Activated CD8-positive, alpha-beta T cell treated with anti-CD3 and anti-CD28 coated beads for 36 hours (primary cell): ENCODE results near the gene GNB5. TPM values are rescaled to one million over a fixed set of nuclear protein-coding genes. Genes with fewer than 3 reads are reported as not detected.

Source experiments
- ATAC-seq: fragments of 200-7000 bp; cut with Tn5 transposase; one replicate; pipeline ENCODE4 v1.10.0; 2021; ENCODE audit warnings: mild to moderate bottlenecking, moderate library complexity
- CTCF ChIA-PET: fragments of 350-600 bp; sonication (Branson Sonifier 250); formaldehyde crosslinking; loops from one replicate; lab custom pipeline; 2021; ENCODE audit warnings: antibody characterized with exemption; lab: Charles Lee
- POLR2A ChIA-PET: fragments of 350-600 bp; sonication (Branson Sonifier 250); formaldehyde crosslinking; loops from one replicate; lab custom pipeline; 2021; ENCODE audit warnings: antibody characterized with exemption; lab: Charles Lee
- DNase-seq: peaks from one replicate; pipeline ENCODE4 v3.0.0-alpha.2; 2020
- H3K27ac Mint-ChIP-seq: one replicate; pipeline ENCODE4 v1.8.0; 2021; ENCODE audit warnings: mild to moderate bottlenecking, mixed read lengths
- H3K27me3 Mint-ChIP-seq: one replicate; pipeline ENCODE4 v1.8.0; 2021; ENCODE audit warnings: mixed read lengths
- H3K36me3 Mint-ChIP-seq: one replicate; pipeline ENCODE4 v1.8.0; 2021; ENCODE audit warnings: low read depth, mixed read lengths
- H3K4me1 Mint-ChIP-seq: one replicate; pipeline ENCODE4 v1.8.0; 2021; ENCODE audit warnings: low read depth, mixed read lengths
- H3K4me3 Mint-ChIP-seq: one replicate; pipeline ENCODE4 v1.8.0; 2021; ENCODE audit warnings: mild to moderate bottlenecking, moderate library complexity, mixed read lengths
- H3K9me3 Mint-ChIP-seq: one replicate; pipeline ENCODE4 v1.8.0; 2021; ENCODE audit warnings: mixed read lengths
- intact Hi-C: fragments of 100-400 bp; cut with micrococcal nuclease; formaldehyde crosslinking; loops from one replicate; pipeline ENCODE4 v1.10.0; 2022
- total RNA-seq, 2 experiments: library from RNA; stranded (reverse); gene quantifications; one replicate each; pipeline ENCODE4 v1.2.3, GENCODE V29; 2021
- TF ChIP-seq, protein P1 (sequence below): fragments of 200-600 bp; IDR thresholded peaks from one replicate; pipeline ENCODE4 v1.8.0; 2022; ENCODE audit warnings: antibody characterized with exemption, mild to moderate bottlenecking

Gene GNB5
- total RNA-seq, 2 experiments from 2014 or later: 16.8 to 17.5 TPM

DNA sequence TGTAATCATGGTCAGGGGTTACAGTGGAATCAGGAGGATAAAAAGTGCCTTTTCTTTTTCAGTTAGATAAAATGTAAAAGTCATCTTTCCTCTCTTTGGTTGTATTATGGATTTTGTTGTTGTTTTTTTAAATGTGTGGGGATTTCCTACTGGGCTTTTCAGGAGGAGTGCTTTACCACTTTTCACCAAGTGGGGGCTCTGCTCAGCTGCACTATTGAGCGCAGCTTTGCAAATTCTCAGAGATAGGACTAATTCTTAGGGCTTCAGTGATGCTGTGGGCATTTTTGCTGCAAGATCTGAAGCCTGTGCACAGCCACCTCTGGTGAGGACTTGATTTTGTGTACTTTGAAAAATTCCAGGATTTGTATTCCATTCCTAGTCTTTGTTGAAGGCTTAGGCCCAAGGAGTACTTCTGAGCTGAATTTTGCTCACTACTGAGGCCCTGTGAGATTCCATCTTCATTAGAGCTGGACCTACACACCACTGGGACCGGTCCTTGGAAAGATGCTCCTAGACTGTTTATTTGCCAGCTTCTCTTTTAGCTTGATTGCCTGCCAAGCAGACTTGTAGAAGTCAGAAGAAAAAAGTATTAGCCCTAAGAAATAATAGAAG, 7.5 kb downstream of the GNB5 start:
- no peak for ATAC-seq
- intact Hi-C loops: no loop called here
- H3K9me3 Mint-ChIP-seq: no peaks in the 10 kb centered on the region
- H3K4me3 Mint-ChIP-seq: no peak overlapping the region
- TF ChIP-seq, protein P1, sequence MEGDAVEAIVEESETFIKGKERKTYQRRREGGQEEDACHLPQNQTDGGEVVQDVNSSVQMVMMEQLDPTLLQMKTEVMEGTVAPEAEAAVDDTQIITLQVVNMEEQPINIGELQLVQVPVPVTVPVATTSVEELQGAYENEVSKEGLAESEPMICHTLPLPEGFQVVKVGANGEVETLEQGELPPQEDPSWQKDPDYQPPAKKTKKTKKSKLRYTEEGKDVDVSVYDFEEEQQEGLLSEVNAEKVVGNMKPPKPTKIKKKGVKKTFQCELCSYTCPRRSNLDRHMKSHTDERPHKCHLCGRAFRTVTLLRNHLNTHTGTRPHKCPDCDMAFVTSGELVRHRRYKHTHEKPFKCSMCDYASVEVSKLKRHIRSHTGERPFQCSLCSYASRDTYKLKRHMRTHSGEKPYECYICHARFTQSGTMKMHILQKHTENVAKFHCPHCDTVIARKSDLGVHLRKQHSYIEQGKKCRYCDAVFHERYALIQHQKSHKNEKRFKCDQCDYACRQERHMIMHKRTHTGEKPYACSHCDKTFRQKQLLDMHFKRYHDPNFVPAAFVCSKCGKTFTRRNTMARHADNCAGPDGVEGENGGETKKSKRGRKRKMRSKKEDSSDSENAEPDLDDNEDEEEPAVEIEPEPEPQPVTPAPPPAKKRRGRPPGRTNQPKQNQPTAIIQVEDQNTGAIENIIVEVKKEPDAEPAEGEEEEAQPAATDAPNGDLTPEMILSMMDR: peak; percentile 31
- peaks cover 6% of the 10 kb centered on the region for H3K4me1 Mint-ChIP-seq
- no peak overlapping the region for H3K27ac Mint-ChIP-seq
- ChIA-PET POLR2A (interaction anchor here (1.3 to 1.5 kb wide), 3 partner anchors 11 to 30 kb away, joined by 4 to 6 read pairs (median 5); no protein-coding TSS in a partner anchor), CTCF (interaction anchor here (0.7 to 3.9 kb wide), 19 partner anchors 7 to 217 kb away, joined by 3 to 27 read pairs (median 4); no protein-coding TSS in a partner anchor)
- DNase-seq: peak; percentile 41
- no peaks in the 10 kb centered on the region for H3K36me3 Mint-ChIP-seq
- H3K27me3 Mint-ChIP-seq: no peaks in the 10 kb centered on the region

DNA sequence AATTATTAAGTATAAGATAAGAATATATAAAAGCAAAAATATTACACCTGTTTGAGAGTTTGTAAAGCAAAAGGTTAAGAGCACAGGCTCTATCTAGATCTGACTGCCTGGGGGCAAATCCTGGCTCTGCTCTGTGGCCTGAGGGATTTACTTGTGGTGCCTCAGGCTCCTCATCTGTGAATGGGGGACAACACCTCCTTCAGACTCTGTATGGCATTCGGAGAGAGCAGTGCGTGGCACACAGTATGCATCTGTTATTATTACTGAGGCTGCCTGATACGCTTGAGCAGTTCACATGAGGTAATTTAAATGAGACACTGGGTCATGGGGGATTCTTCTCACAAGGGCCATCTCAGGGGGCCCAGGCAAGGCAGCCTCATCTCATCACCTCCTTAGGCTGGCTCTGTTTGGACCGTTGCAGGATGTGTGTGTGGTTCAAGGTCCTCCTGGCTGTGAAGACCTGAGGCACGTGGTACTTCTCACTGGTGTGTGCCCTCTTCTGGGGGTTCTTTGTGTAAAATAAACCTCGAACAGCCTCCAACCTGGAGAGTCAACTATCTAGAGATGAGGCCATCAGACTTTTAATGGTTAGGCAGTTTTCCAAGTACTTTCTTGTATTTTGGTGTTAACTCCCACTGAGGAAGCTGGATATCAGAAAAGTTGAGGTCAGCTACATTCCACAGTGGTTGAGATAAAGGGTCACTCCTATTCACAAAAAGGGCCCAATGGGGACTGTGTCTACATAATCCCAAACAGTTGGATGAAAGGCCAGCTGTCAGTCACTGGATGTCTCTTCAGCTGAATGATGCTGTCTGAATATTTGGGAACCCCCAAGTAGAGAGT, 9.0 kb downstream of the GNB5 start:
- CTCF ChIA-PET: interaction anchor here (1.3 to 2.4 kb wide), 4 partner anchors 9 to 27 kb away, joined by 4 to 8 read pairs (median 4); no protein-coding TSS in a partner anchor
- TF ChIP-seq, protein P1: no peak
- H3K9me3 Mint-ChIP-seq: no peaks in the 10 kb centered on the region
- peaks cover 13% of the 10 kb centered on the region for H3K4me1 Mint-ChIP-seq
- DNase-seq (no peak), ATAC-seq (no peak)
- no peak overlapping the region for H3K4me3 Mint-ChIP-seq
- POLR2A ChIA-PET: no interaction called here
- intact Hi-C loops: no loop called here
- no peaks in the 10 kb centered on the region for H3K36me3 Mint-ChIP-seq
- H3K27me3 Mint-ChIP-seq: no peaks in the 10 kb centered on the region
- no peak overlapping the region for H3K27ac Mint-ChIP-seq

DNA sequence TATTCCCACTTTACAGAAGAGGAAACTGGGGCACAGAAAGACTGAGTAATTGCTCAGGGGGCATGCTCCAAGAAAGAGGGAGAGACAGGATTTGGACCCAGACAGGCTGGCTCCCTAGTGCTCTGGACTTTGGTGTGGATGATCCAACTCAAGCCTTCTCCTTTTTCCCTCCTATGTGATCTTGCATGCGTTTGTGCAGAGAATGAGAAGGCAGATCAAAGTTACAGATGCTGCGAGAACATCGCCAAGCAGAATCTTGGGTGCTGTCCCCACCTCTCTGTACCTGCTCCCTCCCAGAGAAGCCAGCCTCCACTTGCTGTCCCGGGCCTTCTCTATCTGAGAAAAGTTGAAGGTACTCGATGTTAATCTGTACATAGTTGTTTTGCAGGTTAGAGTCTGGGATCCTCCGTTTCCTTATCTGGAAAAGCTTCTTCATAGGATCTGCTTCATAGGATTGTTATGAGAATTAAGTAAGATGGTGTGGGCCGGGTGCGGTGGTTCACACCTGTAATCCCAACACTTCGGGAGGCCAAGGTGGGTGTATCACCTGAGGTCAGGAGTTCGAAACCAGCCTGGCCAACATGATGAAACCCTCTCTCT, 10.2 kb downstream of the GNB5 start:
- Mint-ChIP-seq H3K4me1 (peaks cover 20% of the 10 kb centered on the region), H3K4me3 (peak overlapping the region; percentile 78), H3K36me3 (peaks cover 1% of the 10 kb centered on the region), H3K9me3 (no peaks in the 10 kb centered on the region), H3K27me3 (no peaks in the 10 kb centered on the region), H3K27ac (peak overlapping the region; percentile 90)
- intact Hi-C loops: no loop called here
- no peak for ATAC-seq
- TF ChIP-seq, protein P1: no peak
- no peak for DNase-seq
- POLR2A ChIA-PET: interaction anchor here (1.0 to 1.9 kb wide), 3 partner anchors 10 to 12 kb away, joined by 3 to 9 read pairs (median 3); partner anchors contain the start of gene GNB5
- CTCF ChIA-PET: interaction anchor here (0.7 to 4.3 kb wide), 3 partner anchors 11 to 47 kb away, joined by 3 to 26 read pairs (median 18); no protein-coding TSS in a partner anchor

DNA sequence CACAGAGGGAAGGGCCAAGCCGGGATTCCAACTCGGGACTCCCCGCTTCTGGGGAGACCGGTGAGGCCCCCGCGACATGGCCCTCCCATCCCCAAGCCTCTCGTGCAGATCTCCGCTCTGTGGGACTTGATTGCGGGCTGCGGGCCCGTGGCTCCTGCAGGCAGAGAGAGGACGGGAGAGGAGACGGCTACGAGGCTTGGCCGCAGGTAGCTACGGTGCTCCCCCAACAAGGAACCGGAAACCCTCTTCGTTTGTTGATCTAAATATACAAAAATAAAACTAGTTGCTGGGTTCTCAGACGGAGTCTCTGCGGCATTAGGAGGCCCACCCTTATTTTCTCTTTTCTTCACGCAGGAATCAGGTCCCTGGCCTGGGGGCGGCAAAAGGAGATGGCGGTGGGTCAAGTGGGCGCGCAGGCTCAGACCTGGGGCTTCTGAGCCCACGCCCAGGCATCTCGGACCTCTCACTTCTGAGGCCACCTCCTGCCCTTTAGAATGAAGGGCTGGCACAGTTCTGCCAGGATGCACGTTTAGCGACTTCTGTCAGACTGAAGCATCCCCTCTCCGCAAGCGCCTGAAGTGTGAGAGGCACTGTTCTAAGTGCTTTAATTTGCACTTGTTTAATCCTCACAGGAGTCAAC, 10.9 kb downstream of the GNB5 start:
- TF ChIP-seq, protein P1: no peak
- DNase-seq (peak; percentile 60), ATAC-seq (peak; percentile 28)
- H3K4me1 Mint-ChIP-seq: peaks cover 20% of the 10 kb centered on the region
- H3K36me3 Mint-ChIP-seq: peaks cover 1% of the 10 kb centered on the region
- POLR2A ChIA-PET: interaction anchor here (0.5 to 2.5 kb wide), 8 partner anchors 9 to 209 kb away, joined by 3 to 9 read pairs (median 3); partner anchors contain the start of genes GNB5 and LEO1
- intact Hi-C loops: no loop called here
- CTCF ChIA-PET: interaction anchor here (2.3 to 4.3 kb wide), 4 partner anchors 14 to 48 kb away, joined by 5 to 26 read pairs (median 20); no protein-coding TSS in a partner anchor
- no peaks in the 10 kb centered on the region for H3K9me3 Mint-ChIP-seq
- H3K27ac Mint-ChIP-seq: peak overlapping the region; percentile 90
- H3K27me3 Mint-ChIP-seq: no peaks in the 10 kb centered on the region
- H3K4me3 Mint-ChIP-seq: peak overlapping the region; percentile 78
